ENCODE data around the gene RAPGEF4.

DNA sequence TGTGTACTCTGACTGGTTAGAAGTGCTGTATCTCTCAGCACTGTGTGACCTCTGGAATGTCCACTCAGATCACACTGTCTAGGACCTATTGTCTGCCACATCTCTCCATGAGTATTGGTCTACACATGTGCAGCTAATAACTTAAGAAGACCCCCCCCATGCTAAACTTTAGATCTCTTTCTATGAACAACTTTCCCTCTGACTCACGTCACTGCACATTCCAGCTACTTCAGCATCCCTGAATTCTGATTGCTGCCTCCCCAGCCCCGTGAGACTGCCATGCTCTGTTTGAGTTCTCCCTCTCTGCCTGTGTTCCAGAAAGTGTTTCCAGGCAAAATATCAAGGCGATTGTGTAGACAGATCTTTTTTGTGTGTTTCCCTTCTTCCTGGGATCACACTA is 41.8 kb downstream of the RAPGEF4 start:
- TF ChIP-seq, protein P1, sequence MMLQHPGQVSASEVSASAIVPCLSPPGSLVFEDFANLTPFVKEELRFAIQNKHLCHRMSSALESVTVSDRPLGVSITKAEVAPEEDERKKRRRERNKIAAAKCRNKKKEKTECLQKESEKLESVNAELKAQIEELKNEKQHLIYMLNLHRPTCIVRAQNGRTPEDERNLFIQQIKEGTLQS (IDR thresholded peaks at IDR 0.05): no peak
- TF ChIP-seq, protein P1 (CRISPR knock-in tag; conservative IDR thresholded peaks at IDR 0.05): no peak
- TF ChIP-seq, protein P2, sequence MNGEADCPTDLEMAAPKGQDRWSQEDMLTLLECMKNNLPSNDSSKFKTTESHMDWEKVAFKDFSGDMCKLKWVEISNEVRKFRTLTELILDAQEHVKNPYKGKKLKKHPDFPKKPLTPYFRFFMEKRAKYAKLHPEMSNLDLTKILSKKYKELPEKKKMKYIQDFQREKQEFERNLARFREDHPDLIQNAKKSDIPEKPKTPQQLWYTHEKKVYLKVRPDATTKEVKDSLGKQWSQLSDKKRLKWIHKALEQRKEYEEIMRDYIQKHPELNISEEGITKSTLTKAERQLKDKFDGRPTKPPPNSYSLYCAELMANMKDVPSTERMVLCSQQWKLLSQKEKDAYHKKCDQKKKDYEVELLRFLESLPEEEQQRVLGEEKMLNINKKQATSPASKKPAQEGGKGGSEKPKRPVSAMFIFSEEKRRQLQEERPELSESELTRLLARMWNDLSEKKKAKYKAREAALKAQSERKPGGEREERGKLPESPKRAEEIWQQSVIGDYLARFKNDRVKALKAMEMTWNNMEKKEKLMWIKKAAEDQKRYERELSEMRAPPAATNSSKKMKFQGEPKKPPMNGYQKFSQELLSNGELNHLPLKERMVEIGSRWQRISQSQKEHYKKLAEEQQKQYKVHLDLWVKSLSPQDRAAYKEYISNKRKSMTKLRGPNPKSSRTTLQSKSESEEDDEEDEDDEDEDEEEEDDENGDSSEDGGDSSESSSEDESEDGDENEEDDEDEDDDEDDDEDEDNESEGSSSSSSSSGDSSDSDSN (IDR thresholded peaks at IDR 0.05; ENCODE audit: borderline replicate concordance in 1 of 2, low read depth in 2 of 2, low read length in 2 of 2): no peak
- TF ChIP-seq, protein P3, sequence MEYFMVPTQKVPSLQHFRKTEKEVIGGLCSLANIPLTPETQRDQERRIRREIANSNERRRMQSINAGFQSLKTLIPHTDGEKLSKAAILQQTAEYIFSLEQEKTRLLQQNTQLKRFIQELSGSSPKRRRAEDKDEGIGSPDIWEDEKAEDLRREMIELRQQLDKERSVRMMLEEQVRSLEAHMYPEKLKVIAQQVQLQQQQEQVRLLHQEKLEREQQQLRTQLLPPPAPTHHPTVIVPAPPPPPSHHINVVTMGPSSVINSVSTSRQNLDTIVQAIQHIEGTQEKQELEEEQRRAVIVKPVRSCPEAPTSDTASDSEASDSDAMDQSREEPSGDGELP (CRISPR knock-in tag; IDR thresholded peaks at IDR 0.05; ENCODE audit: borderline replicate concordance): no peak
- TF ChIP-seq NFIC (IDR thresholded peaks at IDR 0.05) (no peak), MXI1 (IDR thresholded peaks at IDR 0.05; ENCODE audit: low read depth, low read length) (no peak), MYC (IDR thresholded peaks at IDR 0.05; ENCODE audit: low read depth, low read length) (no peak), MYC (CRISPR knock-in tag; IDR thresholded peaks at IDR 0.05; ENCODE audit: borderline replicate concordance, low read depth) (no peak), MBD2 (IDR thresholded peaks at IDR 0.05; ENCODE audit: borderline replicate concordance, low read depth) (no peak), POLR2AphosphoS5 (IDR thresholded peaks at IDR 0.05; ENCODE audit: control insufficient read depth, insufficient read depth, low read depth, low read length) (no peak), ZNF146 (CRISPR knock-in tag; IDR thresholded peaks at IDR 0.05; ENCODE audit: unreplicated experiment) (no peak)
- TF ChIP-seq, protein P4, sequence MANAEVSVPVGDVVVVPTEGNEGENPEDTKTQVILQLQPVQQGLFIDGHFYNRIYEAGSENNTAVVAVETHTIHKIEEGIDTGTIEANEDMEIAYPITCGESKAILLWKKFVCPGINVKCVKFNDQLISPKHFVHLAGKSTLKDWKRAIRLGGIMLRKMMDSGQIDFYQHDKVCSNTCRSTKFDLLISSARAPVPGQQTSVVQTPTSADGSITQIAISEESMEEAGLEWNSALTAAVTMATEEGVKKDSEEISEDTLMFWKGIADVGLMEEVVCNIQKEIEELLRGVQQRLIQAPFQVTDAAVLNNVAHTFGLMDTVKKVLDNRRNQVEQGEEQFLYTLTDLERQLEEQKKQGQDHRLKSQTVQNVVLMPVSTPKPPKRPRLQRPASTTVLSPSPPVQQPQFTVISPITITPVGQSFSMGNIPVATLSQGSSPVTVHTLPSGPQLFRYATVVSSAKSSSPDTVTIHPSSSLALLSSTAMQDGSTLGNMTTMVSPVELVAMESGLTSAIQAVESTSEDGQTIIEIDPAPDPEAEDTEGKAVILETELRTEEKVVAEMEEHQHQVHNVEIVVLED (CRISPR knock-in tag; IDR thresholded peaks at IDR 0.05): no peak
- TF ChIP-seq, protein P5, sequence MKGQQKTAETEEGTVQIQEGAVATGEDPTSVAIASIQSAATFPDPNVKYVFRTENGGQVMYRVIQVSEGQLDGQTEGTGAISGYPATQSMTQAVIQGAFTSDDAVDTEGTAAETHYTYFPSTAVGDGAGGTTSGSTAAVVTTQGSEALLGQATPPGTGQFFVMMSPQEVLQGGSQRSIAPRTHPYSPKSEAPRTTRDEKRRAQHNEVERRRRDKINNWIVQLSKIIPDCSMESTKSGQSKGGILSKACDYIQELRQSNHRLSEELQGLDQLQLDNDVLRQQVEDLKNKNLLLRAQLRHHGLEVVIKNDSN (CRISPR knock-in tag; IDR thresholded peaks at IDR 0.05): no peak

Data from K562 (cell line).